WTC11 (cell line): ENCODE results near the gene KIF17. TPM values are rescaled to one million over a fixed set of nuclear protein-coding genes. Genes with fewer than 3 reads are reported as not detected.

Experiments used
- ATAC-seq: fragments of 200-7000 bp; cut with Tn5 transposase; 2 replicates; pipeline ENCODE4 v1.10.0; 2021; ENCODE audit warnings: mild to moderate bottlenecking, moderate library complexity
- CTCF ChIA-PET: fragments of 300-600 bp; sonication (Branson Sonifier 250); formaldehyde crosslinking; loops from one replicate; lab custom pipeline; 2021; ENCODE audit warnings: antibody characterized with exemption; lab: Charles Lee
- POLR2A ChIA-PET: fragments of 350-600 bp; sonication (Branson Sonifier 250); formaldehyde crosslinking; loops from one replicate; lab custom pipeline; 2021; ENCODE audit warnings: antibody characterized with exemption; lab: Charles Lee
- DNase-seq: peaks from one replicate; pipeline ENCODE4 v3.0.0; 2021; ENCODE audit warnings: low spot score
- H3K27ac Mint-ChIP-seq: 2 replicates; pipeline ENCODE4 v1.8.0; 2021; ENCODE audit warnings: mixed read lengths
- H3K27me3 Mint-ChIP-seq: 2 replicates; pipeline ENCODE4 v1.8.0; 2021; ENCODE audit warnings: low read depth, mild to moderate bottlenecking, moderate library complexity, mixed read lengths
- H3K36me3 Mint-ChIP-seq: 2 replicates; pipeline ENCODE4 v1.8.0; 2021; ENCODE audit warnings: mixed read lengths
- H3K4me1 Mint-ChIP-seq: 2 replicates; pipeline ENCODE4 v1.8.0; 2022; ENCODE audit warnings: mixed read lengths
- H3K4me3 Mint-ChIP-seq: 2 replicates; pipeline ENCODE4 v1.8.0; 2021; ENCODE audit warnings: mild to moderate bottlenecking, moderate library complexity, mixed read lengths
- H3K9me3 Mint-ChIP-seq: 2 replicates; pipeline ENCODE4 v1.8.0; 2021; ENCODE audit warnings: mixed read lengths
- ATF1 ChIP-seq: sonication (generic); formaldehyde crosslinking; IDR thresholded peaks from 2 replicates; pipeline ENCODE4 v1.8.1; 2023; ENCODE audit warnings: mild to moderate bottlenecking, moderate library complexity, missing genetic modification reagents
- CREB1 ChIP-seq: sonication (generic); formaldehyde crosslinking; IDR thresholded peaks from 2 replicates; pipeline ENCODE4 v1.8.0; 2023; ENCODE audit warnings: mild to moderate bottlenecking, missing genetic modification reagents
- NFATC4 ChIP-seq: fragments of 250-450 bp; sonication (Bioruptor Pico); IDR thresholded peaks from 2 replicates; pipeline ENCODE4 v1.9.0; 2021; ENCODE audit warnings: mild to moderate bottlenecking
- NR3C1 ChIP-seq: sonication (generic); formaldehyde crosslinking; conservative IDR thresholded peaks from 2 replicates; pipeline ENCODE4 v1.8.1; 2023; ENCODE audit warnings: low read depth, mild to moderate bottlenecking, missing genetic modification reagents
- RELA ChIP-seq: sonication (generic); formaldehyde crosslinking; IDR thresholded peaks from 2 replicates; pipeline ENCODE4 v1.8.1; 2022; ENCODE audit warnings: missing genetic modification reagents, mild to moderate bottlenecking, borderline replicate concordance
- SP1 ChIP-seq: sonication (generic); formaldehyde crosslinking; conservative IDR thresholded peaks from 2 replicates; pipeline ENCODE4 v1.8.1; 2022; ENCODE audit warnings: missing genetic modification reagents
- TCF7 ChIP-seq: sonication (generic); formaldehyde crosslinking; IDR thresholded peaks from 2 replicates; pipeline ENCODE4 v1.8.0; 2022; ENCODE audit warnings: mild to moderate bottlenecking, low read depth, missing genetic modification reagents, moderate library complexity
- ZNF317 ChIP-seq: sonication (generic); formaldehyde crosslinking; IDR thresholded peaks from 2 replicates; pipeline ENCODE4 v1.8.1; 2023; ENCODE audit warnings: low read depth, mild to moderate bottlenecking, moderate library complexity, missing genetic modification reagents, borderline replicate concordance
- ZNF423 ChIP-seq: fragments of 250-450 bp; sonication (Bioruptor Pico); IDR thresholded peaks from 2 replicates; pipeline ENCODE4 v2.1.2; 2022; ENCODE audit warnings: mild to moderate bottlenecking, moderate library complexity
- total RNA-seq: library from RNA; stranded (reverse); gene quantifications from 3 replicates; pipeline ENCODE4 v1.2.3, GENCODE V29; 2021
- TF ChIP-seq, protein P1 (sequence below): sonication (generic); formaldehyde crosslinking; IDR thresholded peaks from 2 replicates; pipeline ENCODE4 v1.8.1; 2022; ENCODE audit warnings: missing genetic modification reagents, borderline replicate concordance
- TF ChIP-seq, protein P2 (sequence below): sonication (generic); formaldehyde crosslinking; IDR thresholded peaks from 2 replicates; pipeline ENCODE4 v1.8.1; 2023; ENCODE audit warnings: mild to moderate bottlenecking, missing genetic modification reagents, moderate library complexity
- TF ChIP-seq, protein P3 (sequence below): sonication (generic); formaldehyde crosslinking; IDR thresholded peaks from 2 replicates; pipeline ENCODE4 v1.8.0; 2023; ENCODE audit warnings: mild to moderate bottlenecking, missing genetic modification reagents

Gene KIF17
- total RNA-seq, 1 experiment from 2014 or later, result 8.1 TPM

DNA sequence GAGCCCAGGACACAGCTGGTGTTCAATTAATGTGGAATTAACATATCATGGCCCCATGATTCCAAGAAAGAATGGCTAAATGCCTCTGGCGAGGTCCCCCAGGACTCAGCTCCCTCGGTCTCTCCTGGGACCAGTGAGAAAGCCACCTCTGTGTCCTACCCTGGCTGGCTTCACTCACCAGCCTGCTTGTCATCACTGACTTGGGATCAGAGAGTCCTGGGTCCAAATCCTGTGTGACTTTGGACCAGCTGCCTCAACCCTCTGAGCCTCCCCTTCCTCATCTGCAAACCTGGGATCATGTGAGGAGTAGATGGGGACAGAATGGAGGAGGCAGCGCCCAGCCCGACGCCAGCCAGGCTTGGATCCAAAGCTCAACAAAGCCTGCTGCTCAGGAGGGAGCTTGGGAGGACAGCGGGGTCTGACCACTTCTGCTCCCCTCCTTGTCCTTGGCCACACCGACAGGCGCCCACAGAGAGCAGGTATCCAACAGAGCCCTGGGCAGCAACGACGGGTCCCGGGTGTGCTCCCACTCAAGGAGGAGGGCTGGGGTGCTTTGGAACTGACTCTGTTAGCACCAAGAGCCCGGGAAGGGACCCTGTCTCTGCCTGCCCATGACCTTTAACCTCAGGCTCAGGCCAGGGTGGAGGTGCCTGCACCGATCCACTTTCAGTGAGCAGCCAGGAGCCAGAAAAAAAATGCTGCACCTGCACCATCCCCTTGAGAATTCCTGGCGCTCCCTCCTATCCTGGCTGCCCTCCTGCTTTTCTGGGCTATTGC is 11.5 kb upstream of the KIF17 start (continued):
- TF ChIP-seq, protein P1, sequence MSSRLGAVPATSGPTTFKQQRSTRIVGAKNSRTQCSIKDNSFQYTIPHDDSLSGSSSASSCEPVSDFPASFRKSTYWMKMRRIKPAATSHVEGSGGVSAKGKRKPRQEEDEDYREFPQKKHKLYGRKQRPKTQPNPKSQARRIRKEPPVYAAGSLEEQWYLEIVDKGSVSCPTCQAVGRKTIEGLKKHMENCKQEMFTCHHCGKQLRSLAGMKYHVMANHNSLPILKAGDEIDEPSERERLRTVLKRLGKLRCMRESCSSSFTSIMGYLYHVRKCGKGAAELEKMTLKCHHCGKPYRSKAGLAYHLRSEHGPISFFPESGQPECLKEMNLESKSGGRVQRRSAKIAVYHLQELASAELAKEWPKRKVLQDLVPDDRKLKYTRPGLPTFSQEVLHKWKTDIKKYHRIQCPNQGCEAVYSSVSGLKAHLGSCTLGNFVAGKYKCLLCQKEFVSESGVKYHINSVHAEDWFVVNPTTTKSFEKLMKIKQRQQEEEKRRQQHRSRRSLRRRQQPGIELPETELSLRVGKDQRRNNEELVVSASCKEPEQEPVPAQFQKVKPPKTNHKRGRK (CRISPR knock-in tag), result no peak
- TF ChIP-seq TCF7 (no peak), NFATC4 (no peak)
- TF ChIP-seq, all 79 proteins: peak for 0

DNA sequence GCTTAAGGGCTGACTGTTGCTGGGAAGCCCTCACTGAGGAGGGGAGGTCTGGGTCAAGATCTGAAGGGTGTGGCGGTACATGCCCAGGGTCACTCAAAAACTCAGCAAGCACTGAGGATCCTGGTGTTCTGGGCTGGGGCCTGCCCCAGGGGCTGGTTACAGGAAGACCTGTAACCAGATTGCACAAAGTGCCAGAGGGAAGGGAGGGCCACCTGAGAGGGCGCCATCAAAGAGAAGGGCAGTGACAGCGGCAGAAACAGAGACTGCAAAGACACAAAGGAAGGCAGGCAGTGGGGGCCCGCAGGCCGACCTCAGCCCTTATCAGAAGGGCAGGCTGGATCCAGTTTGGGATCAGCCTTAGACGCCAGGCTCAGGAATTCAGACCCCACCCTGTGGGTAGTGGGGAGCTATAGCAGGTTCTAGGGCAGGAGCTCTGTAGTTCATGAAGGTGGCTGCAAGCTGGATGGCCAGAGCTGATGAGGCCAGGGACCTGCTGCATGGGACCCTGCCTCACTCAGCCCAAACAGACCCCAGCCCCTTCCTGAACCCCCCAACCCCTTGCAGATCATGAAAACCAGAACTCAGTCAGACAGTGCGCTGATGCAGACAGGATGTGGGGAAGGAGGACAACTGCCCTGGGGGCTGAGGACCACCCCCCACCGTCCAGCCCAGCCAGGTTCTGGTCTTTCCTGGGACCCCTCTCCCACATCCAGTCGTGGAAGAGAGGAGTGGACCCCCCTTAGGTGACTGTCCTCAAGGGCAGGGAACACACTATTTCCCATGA is 10.8 kb upstream of the KIF17 start:
- Mint-ChIP-seq H3K4me1 (peaks cover 36% of the 10 kb centered on the region), H3K9me3 (no peaks in the 10 kb centered on the region)
- POLR2A ChIA-PET, result interaction anchor here (1.1 to 2.8 kb wide), 3 partner anchors 11 to 58 kb away, joined by 3 to 9 read pairs (median 4); partner anchors contain the start of genes HP1BP3 and KIF17
- ATAC-seq, result no peak
- TF ChIP-seq ATF1 (CRISPR knock-in tag), result no peak
- TF ChIP-seq, protein P2, sequence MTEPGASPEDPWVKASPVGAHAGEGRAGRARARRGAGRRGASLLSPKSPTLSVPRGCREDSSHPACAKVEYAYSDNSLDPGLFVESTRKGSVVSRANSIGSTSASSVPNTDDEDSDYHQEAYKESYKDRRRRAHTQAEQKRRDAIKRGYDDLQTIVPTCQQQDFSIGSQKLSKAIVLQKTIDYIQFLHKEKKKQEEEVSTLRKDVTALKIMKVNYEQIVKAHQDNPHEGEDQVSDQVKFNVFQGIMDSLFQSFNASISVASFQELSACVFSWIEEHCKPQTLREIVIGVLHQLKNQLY (CRISPR knock-in tag), result no peak
- TF ChIP-seq NR3C1 (CRISPR knock-in tag), result no peak
- no peak for TF ChIP-seq CREB1 (CRISPR knock-in tag)
- TF ChIP-seq, all 79 proteins: peak for 0
- Mint-ChIP-seq H3K27ac (peak overlapping the region; percentile 66; the same call in 1 of the 2 replicates), H3K36me3 (no peaks in the 10 kb centered on the region), H3K4me3 (peak overlapping the region; percentile 53), H3K27me3 (peaks cover 33% of the 10 kb centered on the region)
- DNase-seq, result no peak
- CTCF ChIA-PET, result interaction anchor here (0.8 to 9.0 kb wide), 12 partner anchors 11 to 467 kb away, joined by 3 to 124 read pairs (median 4); partner anchors contain the start of genes HP1BP3 and KIF17

DNA sequence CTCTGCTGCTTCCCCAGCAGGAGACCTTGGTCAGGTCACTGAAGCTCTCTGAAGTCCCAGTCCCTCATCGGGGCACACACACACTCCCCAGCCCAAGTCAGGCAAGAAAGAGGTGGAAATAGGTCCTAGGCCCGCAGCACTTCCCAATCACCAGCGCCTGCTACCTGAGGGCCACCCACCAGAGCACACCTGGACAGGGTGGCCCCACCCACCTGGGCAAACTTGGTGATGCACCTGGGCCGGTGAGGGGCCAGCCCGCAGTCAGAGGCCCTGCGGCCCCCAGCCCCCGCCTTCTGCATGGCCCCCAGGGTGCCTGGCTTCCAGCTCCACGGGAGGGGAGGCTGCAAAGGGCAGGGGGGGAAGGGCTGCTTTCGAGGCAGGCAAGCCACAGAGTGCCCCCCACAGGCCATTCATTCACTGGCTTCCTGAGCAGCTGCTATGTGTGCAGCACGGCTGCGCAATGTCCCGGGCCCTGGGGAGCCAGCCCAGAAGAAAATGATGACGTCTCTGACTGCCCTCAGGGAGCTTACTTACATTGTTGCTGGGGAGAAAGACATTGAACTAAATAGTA is 10.0 kb upstream of the KIF17 start:
- Mint-ChIP-seq H3K9me3 (no peaks in the 10 kb centered on the region), H3K36me3 (no peaks in the 10 kb centered on the region), H3K4me1 (peaks cover 29% of the 10 kb centered on the region), H3K27me3 (peaks cover 25% of the 10 kb centered on the region), H3K27ac (peak overlapping the region; percentile 66), H3K4me3 (peak overlapping the region; percentile 53)
- ATAC-seq, result peak; percentile 17
- CTCF ChIA-PET, result interaction anchor here (0.5 to 9.0 kb wide), 18 partner anchors 10 to 468 kb away, joined by 3 to 124 read pairs (median 3); partner anchors contain the start of genes HP1BP3 and KIF17
- peak; percentile 68 for DNase-seq
- TF ChIP-seq ZNF317 (CRISPR knock-in tag), result 0 out of 2 replicates have a peak, but pooled peaks have one; percentile 54
- no peak for TF ChIP-seq TCF7
- peak; percentile 99 for TF ChIP-seq ZNF423 (CRISPR knock-in tag)
- TF ChIP-seq, protein P3, sequence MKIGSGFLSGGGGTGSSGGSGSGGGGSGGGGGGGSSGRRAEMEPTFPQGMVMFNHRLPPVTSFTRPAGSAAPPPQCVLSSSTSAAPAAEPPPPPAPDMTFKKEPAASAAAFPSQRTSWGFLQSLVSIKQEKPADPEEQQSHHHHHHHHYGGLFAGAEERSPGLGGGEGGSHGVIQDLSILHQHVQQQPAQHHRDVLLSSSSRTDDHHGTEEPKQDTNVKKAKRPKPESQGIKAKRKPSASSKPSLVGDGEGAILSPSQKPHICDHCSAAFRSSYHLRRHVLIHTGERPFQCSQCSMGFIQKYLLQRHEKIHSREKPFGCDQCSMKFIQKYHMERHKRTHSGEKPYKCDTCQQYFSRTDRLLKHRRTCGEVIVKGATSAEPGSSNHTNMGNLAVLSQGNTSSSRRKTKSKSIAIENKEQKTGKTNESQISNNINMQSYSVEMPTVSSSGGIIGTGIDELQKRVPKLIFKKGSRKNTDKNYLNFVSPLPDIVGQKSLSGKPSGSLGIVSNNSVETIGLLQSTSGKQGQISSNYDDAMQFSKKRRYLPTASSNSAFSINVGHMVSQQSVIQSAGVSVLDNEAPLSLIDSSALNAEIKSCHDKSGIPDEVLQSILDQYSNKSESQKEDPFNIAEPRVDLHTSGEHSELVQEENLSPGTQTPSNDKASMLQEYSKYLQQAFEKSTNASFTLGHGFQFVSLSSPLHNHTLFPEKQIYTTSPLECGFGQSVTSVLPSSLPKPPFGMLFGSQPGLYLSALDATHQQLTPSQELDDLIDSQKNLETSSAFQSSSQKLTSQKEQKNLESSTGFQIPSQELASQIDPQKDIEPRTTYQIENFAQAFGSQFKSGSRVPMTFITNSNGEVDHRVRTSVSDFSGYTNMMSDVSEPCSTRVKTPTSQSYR (CRISPR knock-in tag), result peak; percentile 68
- TF ChIP-seq RELA, result no peak
- TF ChIP-seq SP1 (CRISPR knock-in tag), result 0 out of 2 replicates have a peak, but pooled peaks have one; percentile 25
- POLR2A ChIA-PET, result interaction anchor here (0.7 to 2.8 kb wide), 4 partner anchors 10 to 59 kb away, joined by 3 to 9 read pairs (median 4); partner anchors contain the start of genes HP1BP3 and KIF17
